OCI-LY3 (cell line): ENCODE data around the gene DMAC2L.
"Not testable (repeated sequence)": the region's sequence is repeated elsewhere in the genome, so short reads cannot be mapped to it uniquely, and the experiment has no call there.

Experiments used
- H2AFZ ChIP-seq: fragments of 200-600, 300-600 bp; shearing (Covaris generic); 2 replicates; pipeline ENCODE4 v1.6.0; 2014; ENCODE audit warnings: antibody characterized with exemption, low read depth, low read length
- H3K27ac ChIP-seq: fragments of 200-600, 300-600 bp; sonication (generic); 2 replicates; pipeline ENCODE4 v1.5.1; 2014; ENCODE audit warnings: mild to moderate bottlenecking, low read length, moderate library complexity, mixed read lengths
- H3K27me3 ChIP-seq: fragments of 200-600, 300-600 bp; sonication (generic); 2 replicates; pipeline ENCODE4 v1.6.1; 2014; ENCODE audit warnings: low read depth, low read length, mixed read lengths
- H3K36me3 ChIP-seq: fragments of 200-600, 300-600 bp; sonication (generic); replicated peaks from 2 replicates; pipeline ENCODE3; 2014; ENCODE audit warnings: low read depth, low read length, mixed read lengths
- H3K4me1 ChIP-seq: fragments of 300-600, 200-600 bp; sonication (generic); 2 replicates; pipeline ENCODE4 v1.6.1; 2014; ENCODE audit warnings: low read length, mixed read lengths
- H3K4me2 ChIP-seq: fragments of 200-600, 300-600 bp; sonication (generic); 2 replicates; pipeline ENCODE4 v1.6.1; 2014; ENCODE audit warnings: low read length, mixed read lengths
- H3K4me3 ChIP-seq: fragments of 300-600, 200-600 bp; sonication (generic); 2 replicates; pipeline ENCODE4 v1.5.1; 2014; ENCODE audit warnings: antibody characterized with exemption, mild to moderate bottlenecking, low read length, moderate library complexity
- H3K79me2 ChIP-seq: fragments of 300-600, 200-600 bp; shearing (Covaris generic); 2 replicates; pipeline ENCODE4 v1.6.1; 2014; ENCODE audit warnings: mild to moderate bottlenecking, low read length, mixed read lengths
- H3K9ac ChIP-seq: fragments of 300-600, 200-600 bp; shearing (Covaris generic); 2 replicates; pipeline ENCODE4 v1.6.0; 2014; ENCODE audit warnings: mild to moderate bottlenecking, low read length, moderate library complexity
- H3K9me3 ChIP-seq: fragments of 200-600, 300-600 bp; shearing (Covaris generic); 2 replicates; pipeline ENCODE4 v1.6.1; 2014; ENCODE audit warnings: low read length, mixed read lengths; ENCODE audit not compliant: insufficient read depth
- H4K20me1 ChIP-seq: fragments of 200-600, 300-600 bp; sonication (generic); 2 replicates; pipeline ENCODE4 v1.6.1; 2016; ENCODE audit warnings: low read length, mixed read lengths; ENCODE audit not compliant: insufficient read depth
- EZH2phosphoT487 ChIP-seq: fragments of 200-600 bp; shearing (Covaris generic); IDR thresholded peaks from 2 replicates; pipeline ENCODE4 v1.6.1; 2018; ENCODE audit warnings: antibody characterized with exemption, mixed run types, low read depth
- TF ChIP-seq, protein P1 (sequence below): fragments of 200-600, 300-600 bp; sonication (generic); IDR thresholded peaks from 2 replicates; pipeline ENCODE4 v1.5.1; 2014; ENCODE audit warnings: antibody characterized with exemption, low read length, low read depth

Gene DMAC2L

DNA sequence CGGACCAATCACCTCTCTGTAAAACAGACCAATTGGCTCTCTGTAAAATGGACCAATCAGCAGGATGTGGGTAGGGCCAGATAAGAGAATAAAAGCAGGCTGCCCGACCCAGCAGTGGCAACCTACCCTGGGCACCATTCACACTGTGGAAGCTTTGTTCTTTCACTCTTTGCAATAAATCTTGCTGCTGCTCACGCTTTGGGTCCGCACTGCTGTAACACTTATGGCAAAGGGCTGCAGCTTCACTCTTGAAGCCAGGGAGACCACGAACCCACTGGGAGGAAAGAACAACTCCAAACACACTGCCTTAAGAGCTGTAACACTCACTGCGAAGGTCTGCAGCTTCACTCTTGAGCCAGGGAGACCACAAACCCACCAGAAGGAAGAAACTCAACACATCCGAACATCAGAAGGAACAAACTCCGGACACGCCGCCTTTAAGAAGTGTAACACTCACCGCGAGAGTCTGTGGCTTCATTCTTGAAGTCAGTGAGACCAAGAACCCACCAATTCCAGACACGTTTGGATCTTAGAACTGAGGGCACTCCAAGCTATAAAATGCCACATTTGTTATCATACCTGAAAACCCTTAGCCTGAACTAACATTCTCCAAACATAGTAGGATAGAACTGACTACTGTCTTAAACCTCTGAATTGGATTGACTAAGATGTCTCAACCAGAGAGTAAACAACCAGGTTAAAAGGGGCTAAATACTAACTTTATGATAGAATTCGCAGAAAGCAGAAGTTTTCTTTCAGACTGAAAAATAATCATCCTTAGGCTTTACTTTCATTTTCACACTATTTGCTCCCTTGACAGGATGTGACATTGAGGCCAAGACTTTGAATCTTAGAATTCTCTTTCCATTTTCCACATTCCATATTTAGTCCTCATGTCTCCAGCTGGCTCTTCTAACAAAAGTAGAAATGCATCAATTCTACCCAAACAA lies 50.9 kb downstream of the DMAC2L start:
- no peaks in the 10 kb centered on the region for H4K20me1 ChIP-seq
- peak overlapping the region; percentile 81 for H3K4me2 ChIP-seq
- H3K27me3 ChIP-seq = no peaks in the 10 kb centered on the region
- H2AFZ ChIP-seq = peak overlapping the region; percentile 79
- peaks cover 22% of the 10 kb centered on the region for H3K4me1 ChIP-seq
- no peak for TF ChIP-seq EZH2phosphoT487
- TF ChIP-seq, protein P1, sequence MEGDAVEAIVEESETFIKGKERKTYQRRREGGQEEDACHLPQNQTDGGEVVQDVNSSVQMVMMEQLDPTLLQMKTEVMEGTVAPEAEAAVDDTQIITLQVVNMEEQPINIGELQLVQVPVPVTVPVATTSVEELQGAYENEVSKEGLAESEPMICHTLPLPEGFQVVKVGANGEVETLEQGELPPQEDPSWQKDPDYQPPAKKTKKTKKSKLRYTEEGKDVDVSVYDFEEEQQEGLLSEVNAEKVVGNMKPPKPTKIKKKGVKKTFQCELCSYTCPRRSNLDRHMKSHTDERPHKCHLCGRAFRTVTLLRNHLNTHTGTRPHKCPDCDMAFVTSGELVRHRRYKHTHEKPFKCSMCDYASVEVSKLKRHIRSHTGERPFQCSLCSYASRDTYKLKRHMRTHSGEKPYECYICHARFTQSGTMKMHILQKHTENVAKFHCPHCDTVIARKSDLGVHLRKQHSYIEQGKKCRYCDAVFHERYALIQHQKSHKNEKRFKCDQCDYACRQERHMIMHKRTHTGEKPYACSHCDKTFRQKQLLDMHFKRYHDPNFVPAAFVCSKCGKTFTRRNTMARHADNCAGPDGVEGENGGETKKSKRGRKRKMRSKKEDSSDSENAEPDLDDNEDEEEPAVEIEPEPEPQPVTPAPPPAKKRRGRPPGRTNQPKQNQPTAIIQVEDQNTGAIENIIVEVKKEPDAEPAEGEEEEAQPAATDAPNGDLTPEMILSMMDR = no peak
- H3K79me2 ChIP-seq = no peaks in the 10 kb centered on the region
- H3K9me3 ChIP-seq = no peaks in the 10 kb centered on the region
- peak overlapping the region; percentile 42; the same call in 1 of the 2 replicates for H3K9ac ChIP-seq
- no peaks in the 10 kb centered on the region for H3K36me3 ChIP-seq
- peak overlapping the region; percentile 51 for H3K27ac ChIP-seq
- H3K4me3 ChIP-seq = peak overlapping the region; percentile 72

DNA sequence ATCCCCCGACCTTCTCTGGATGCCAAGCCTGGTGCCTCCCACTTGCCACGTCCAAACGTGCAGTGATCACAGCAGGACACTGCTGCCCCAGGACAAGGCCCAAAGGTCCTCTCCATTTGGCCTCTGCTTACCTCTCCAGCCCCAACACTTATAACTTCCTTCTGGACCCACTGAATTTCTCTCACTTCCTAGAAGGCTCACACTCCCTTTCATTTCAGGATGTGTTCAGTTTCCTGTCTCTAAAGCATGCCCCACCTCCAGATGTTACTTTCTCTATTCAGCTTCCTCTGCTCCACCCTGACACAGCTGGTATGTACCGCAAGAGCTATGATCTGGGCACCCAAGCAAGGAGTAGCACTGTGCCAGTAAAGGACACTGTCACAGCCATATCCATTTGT lies 51.6 kb downstream of the DMAC2L start:
- Histone ChIP-seq H2AFZ (peak overlapping the region; percentile 79), H3K27ac (peak overlapping the region; percentile 51), H3K9ac (peak overlapping the region; percentile 42; the same call in 1 of the 2 replicates), H3K36me3 (no peaks in the 10 kb centered on the region), H3K4me2 (peak overlapping the region; percentile 81), H3K4me3 (peak overlapping the region; percentile 72), H3K79me2 (no peaks in the 10 kb centered on the region), H3K4me1 (peaks cover 22% of the 10 kb centered on the region), H3K27me3 (no peaks in the 10 kb centered on the region), H4K20me1 (no peaks in the 10 kb centered on the region), H3K9me3 (no peaks in the 10 kb centered on the region)
- no peak for TF ChIP-seq EZH2phosphoT487
- TF ChIP-seq, protein P1 = no peak

DNA sequence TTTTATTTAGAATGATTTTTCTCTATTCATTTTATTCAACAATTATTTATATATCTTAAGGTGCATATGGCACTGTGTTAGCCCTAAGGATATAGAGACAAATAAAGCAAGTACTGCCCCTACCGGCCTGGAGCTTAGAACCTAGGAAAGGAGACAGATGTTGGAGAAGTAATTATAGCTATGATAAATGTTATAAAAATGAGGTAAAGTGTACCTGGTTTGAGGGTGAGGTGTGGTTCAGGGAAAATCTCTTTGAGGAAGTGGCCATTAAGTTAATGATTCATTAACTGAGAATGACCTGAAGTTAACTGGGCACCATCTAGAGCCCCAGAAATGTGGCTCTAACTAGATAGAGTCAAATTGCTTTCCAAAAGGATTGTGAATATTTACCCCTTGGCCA lies 52.7 kb downstream of the DMAC2L start:
- no peaks in the 10 kb centered on the region for H4K20me1 ChIP-seq
- no peak overlapping the region for H3K4me3 ChIP-seq
- H3K9ac ChIP-seq = no peak overlapping the region
- H3K27ac ChIP-seq = no peak overlapping the region
- H3K36me3 ChIP-seq = no peaks in the 10 kb centered on the region
- no peak overlapping the region for H3K4me2 ChIP-seq
- no peaks in the 10 kb centered on the region for H3K9me3 ChIP-seq
- TF ChIP-seq, protein P1 = no peak
- no peak for TF ChIP-seq EZH2phosphoT487
- H3K79me2 ChIP-seq = no peaks in the 10 kb centered on the region
- H3K4me1 ChIP-seq = peaks cover 22% of the 10 kb centered on the region
- H2AFZ ChIP-seq = no peak overlapping the region
- H3K27me3 ChIP-seq = no peaks in the 10 kb centered on the region

DNA sequence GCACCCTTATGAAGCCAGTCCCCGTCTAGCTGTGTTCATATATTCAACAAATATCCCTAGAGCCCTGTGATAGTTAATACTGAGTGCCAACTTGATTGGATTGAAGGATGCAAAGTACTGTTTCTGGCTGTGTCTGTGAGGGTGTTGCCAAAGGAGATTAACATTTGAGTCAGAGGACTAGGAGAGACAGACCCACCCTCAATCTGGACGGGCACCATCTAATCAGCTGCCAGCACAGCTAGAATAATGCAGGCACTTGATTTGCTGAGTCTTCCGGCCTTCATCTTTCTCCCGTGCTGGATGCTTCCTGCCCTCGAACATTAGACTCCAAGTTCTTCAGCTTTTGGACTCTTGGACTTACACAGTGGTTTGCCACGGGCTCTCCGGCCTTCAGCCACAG lies 53.4 kb downstream of the DMAC2L start:
- H3K36me3 ChIP-seq, H4K20me1 ChIP-seq, H3K4me2 ChIP-seq, H3K27ac ChIP-seq, H3K27me3 ChIP-seq, H3K79me2 ChIP-seq, H3K9ac ChIP-seq, H3K9me3 ChIP-seq, H2AFZ ChIP-seq, H3K4me3 ChIP-seq: not testable (repeated sequence)
- H3K4me1 ChIP-seq = peaks cover 22% of the 10 kb centered on the region
